ENCODE measurements around the gene DOHH. TPM values are rescaled to one million over a fixed set of nuclear protein-coding genes. Genes with fewer than 3 reads are reported as not detected.

The DOHH gene
- total RNA-seq, 2 donors from 2014 or later, result 26.1 to 26.9 TPM

DNA sequence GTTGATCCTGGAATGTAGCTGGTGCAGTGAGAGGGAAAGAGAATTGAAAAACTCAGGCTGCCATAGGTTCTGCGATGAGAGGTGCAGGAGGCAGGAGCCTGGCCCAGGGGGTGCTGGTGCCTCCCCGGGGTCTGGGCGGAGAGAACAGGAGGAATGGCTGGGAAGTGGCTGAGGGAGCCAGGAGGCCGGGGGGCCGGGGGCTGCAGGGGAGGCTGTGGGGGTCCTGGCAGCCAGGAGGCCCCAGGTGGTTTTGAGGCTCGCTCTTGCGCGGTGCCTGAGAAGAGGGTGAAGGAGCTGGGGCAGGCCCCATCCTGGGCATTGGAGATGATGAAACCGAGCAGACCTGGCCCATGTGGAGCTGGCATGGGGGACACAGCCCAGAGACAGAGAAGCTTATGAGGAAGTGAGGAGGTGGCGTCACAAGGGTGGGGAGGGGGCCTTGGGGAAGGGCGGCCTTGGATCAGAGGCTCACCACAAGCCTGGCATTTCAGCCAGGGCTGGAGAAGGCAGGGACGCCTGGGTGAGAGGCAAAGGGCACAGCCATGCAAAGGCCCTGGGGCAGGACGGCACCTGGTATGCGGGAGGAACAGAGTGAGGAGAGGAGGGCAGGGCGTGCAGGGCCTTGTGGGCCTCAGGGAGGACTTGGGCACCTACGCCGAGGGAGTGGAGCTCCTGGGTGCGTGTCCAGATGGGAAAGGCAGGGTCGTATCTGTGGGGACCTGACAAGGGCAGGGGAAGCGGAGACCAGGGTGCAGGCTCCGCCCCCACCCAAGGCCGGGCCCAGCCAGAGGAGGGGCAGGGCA is 37.2 kb upstream of the DOHH start:
- Histone ChIP-seq H3K36me3 (peaks cover 0 to 8% of the 10 kb centered on the region in 2 donors), H3K4me1 (replicated peaks) (no peaks in the 10 kb centered on the region), H3K27me3 (replicated peaks; ENCODE audit: insufficient read depth) (no peaks in the 10 kb centered on the region), H3K4me3 (no peak overlapping the region), H3K9me3 (no peaks in the 10 kb centered on the region), H3K27ac (peak overlapping the region in 1 of 2 donors; percentile 10)
- intact Hi-C loops (cut with DNase I), result no loop called here
- 85% methylated on average over 22 of the region's 22 CpGs for WGBS
- no peak for DNase-seq (ENCODE audit: low spot score)
- TF ChIP-seq POLR2A (IDR thresholded peaks at IDR 0.05), result no peak
- TF ChIP-seq, protein P1, sequence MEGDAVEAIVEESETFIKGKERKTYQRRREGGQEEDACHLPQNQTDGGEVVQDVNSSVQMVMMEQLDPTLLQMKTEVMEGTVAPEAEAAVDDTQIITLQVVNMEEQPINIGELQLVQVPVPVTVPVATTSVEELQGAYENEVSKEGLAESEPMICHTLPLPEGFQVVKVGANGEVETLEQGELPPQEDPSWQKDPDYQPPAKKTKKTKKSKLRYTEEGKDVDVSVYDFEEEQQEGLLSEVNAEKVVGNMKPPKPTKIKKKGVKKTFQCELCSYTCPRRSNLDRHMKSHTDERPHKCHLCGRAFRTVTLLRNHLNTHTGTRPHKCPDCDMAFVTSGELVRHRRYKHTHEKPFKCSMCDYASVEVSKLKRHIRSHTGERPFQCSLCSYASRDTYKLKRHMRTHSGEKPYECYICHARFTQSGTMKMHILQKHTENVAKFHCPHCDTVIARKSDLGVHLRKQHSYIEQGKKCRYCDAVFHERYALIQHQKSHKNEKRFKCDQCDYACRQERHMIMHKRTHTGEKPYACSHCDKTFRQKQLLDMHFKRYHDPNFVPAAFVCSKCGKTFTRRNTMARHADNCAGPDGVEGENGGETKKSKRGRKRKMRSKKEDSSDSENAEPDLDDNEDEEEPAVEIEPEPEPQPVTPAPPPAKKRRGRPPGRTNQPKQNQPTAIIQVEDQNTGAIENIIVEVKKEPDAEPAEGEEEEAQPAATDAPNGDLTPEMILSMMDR (IDR thresholded peaks at IDR 0.05), result no peak
- TF ChIP-seq POLR2AphosphoS5 (IDR thresholded peaks at IDR 0.05), result no peak

DNA sequence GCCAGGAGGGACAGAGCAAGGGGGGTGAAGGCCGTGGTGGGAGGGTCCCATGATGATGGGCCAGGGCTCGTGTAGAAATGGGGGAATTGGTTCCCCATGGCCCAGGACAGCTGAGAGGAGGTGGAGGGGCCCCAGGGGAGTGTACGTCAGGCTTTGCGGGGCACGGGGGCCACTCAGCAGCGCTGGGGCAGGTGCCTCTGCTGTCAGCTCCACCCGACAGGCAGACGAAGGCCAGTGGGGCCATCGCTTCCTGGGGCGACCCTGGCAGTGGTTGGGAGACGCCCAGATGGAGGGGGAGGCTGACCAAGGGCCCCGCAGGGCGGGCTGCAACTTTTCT is 36.6 kb upstream of the DOHH start:
- H3K27me3 ChIP-seq (replicated peaks; ENCODE audit: insufficient read depth), result no peaks in the 10 kb centered on the region
- intact Hi-C loops (cut with DNase I), result no loop called here
- DNase-seq (ENCODE audit: low spot score), result no peak
- no peak overlapping the region for H3K4me3 ChIP-seq
- WGBS, result 81% methylated on average over 13 of the region's 13 CpGs
- H3K4me1 ChIP-seq (replicated peaks), result no peaks in the 10 kb centered on the region
- peaks cover 0 to 8% of the 10 kb centered on the region in 2 donors for H3K36me3 ChIP-seq
- H3K27ac ChIP-seq, result peak overlapping the region in 1 of 2 donors; percentile 10
- TF ChIP-seq, protein P1 (IDR thresholded peaks at IDR 0.05), result no peak
- no peak for TF ChIP-seq POLR2AphosphoS5 (IDR thresholded peaks at IDR 0.05)
- no peak for TF ChIP-seq POLR2A (IDR thresholded peaks at IDR 0.05)
- H3K9me3 ChIP-seq, result no peaks in the 10 kb centered on the region

DNA sequence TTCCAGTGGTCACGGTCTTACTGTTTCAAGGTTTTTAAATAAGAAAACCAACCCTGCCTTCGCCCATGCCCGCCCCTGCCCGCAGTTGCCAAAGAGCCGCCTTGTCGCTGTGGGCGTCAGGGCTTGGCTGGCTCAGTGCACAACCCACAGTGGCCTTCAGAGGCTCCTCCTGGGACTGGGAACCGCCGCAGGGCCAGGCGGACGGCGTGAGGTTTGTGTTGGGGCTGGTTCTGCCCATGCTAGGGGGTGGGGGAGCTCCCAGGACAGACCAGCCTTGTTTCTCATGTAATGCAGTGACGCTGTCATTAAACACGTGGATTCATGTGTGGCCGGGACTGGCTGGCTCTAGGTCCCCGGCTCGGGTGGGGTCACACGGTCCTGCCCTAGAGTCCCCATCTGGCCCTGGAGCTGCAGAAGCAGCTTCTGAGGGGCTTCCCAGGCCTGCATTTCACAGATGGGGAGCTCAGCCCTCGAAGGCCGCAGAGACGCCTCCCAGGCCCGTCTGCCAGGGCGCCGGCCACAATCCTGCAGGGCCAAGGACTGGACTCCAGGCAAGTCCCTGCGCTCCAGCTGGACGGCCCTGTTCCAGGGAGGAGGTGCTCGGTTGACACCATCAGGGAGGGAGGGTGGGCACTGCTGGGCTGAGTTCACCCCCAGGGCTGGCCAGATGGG is 36.1 kb upstream of the DOHH start:
- Histone ChIP-seq H3K4me3 (no peak overlapping the region), H3K27ac (peak overlapping the region in 1 of 2 donors; percentile 10), H3K36me3 (peaks cover 4 to 8% of the 10 kb centered on the region in 2 donors), H3K4me1 (replicated peaks) (no peaks in the 10 kb centered on the region), H3K27me3 (replicated peaks; ENCODE audit: insufficient read depth) (no peaks in the 10 kb centered on the region), H3K9me3 (no peaks in the 10 kb centered on the region)
- TF ChIP-seq, protein P1 (IDR thresholded peaks at IDR 0.05), result no peak
- no peak for TF ChIP-seq POLR2A (IDR thresholded peaks at IDR 0.05)
- 59% methylated on average over 27 of the region's 27 CpGs for WGBS
- DNase-seq (ENCODE audit: low spot score), result no peak
- intact Hi-C loops (cut with DNase I), result no loop called here

DNA sequence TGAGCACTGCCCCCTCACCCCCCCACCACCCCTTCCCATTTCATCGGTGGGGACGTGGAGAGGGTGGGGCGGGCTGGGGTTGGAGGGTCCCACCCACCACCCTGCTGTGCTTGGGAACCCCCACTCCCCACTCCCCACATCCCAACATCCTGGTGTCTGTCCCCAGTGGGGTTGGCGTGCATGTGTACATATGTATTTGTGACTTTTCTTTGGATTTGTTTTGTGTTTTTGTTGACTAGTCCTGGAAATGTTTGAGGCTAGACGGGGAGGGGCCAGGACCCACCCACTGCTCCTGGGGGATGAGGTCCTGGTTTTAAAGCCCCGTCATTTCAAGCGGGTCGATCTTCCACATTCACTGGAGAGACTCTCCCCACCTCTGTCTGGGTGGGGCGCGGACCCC is 35.5 kb upstream of the DOHH start:
- TF ChIP-seq POLR2A (IDR thresholded peaks at IDR 0.05), result no peak
- TF ChIP-seq POLR2AphosphoS5 (IDR thresholded peaks at IDR 0.05), result no peak
- intact Hi-C loops (cut with DNase I), result no loop called here
- H3K9me3 ChIP-seq, result no peaks in the 10 kb centered on the region

DNA sequence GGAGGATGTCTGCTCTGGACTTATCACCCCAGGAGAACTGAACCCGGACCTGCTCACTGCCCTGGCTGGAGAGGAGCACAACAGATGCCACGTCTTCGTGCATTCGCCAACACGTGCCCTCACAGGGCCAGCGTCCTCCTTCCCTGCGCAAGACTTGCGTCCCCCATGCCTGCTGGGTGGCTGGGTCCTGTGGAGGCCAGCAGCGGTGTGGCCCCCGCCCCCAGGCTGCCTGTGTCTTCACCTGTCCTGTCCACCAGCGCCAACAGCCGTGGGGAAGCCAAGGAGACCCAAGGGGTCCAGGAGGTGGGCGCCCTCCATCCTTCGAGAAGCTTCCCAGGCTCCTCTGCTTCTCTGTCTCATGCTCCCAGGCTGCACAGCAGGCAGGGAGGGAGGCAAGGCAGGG is 35.1 kb upstream of the DOHH start:
- intact Hi-C loops (cut with DNase I), result no loop called here
- DNase-seq (ENCODE audit: low spot score), result no peak
- peaks cover 8 to 11% of the 10 kb centered on the region in 2 donors for H3K36me3 ChIP-seq
- TF ChIP-seq POLR2AphosphoS5 (IDR thresholded peaks at IDR 0.05) (no peak), POLR2A (IDR thresholded peaks at IDR 0.05) (no peak)
- TF ChIP-seq, protein P1 (IDR thresholded peaks at IDR 0.05), result no peak
- no peak overlapping the region for H3K27ac ChIP-seq
- 94% methylated on average over 14 of the region's 14 CpGs for WGBS
- H3K27me3 ChIP-seq (replicated peaks; ENCODE audit: insufficient read depth), result no peaks in the 10 kb centered on the region
- no peaks in the 10 kb centered on the region for H3K9me3 ChIP-seq
- H3K4me1 ChIP-seq (replicated peaks), result no peaks in the 10 kb centered on the region
- no peak overlapping the region for H3K4me3 ChIP-seq

More for the DNA sequence above, 35.5 kb upstream of the DOHH start:
- 63% methylated on average over 10 of the region's 10 CpGs for WGBS
- no peak for DNase-seq (ENCODE audit: low spot score)
- Histone ChIP-seq H3K4me3 (no peak overlapping the region), H3K27ac (no peak overlapping the region), H3K36me3 (peaks cover 8 to 10% of the 10 kb centered on the region in 2 donors), H3K4me1 (replicated peaks) (no peaks in the 10 kb centered on the region), H3K27me3 (replicated peaks; ENCODE audit: insufficient read depth) (no peaks in the 10 kb centered on the region)

Measured in prostate gland (tissue), 2 donors.